ENCODE data around the gene TMIGD3. TPM values are rescaled to one million over a fixed set of nuclear protein-coding genes. Genes with fewer than 3 reads are reported as not detected.

The TMIGD3 gene
- total RNA-seq, 2 experiments from 2014 or later = 0.24 TPM; not detected in 1

DNA sequence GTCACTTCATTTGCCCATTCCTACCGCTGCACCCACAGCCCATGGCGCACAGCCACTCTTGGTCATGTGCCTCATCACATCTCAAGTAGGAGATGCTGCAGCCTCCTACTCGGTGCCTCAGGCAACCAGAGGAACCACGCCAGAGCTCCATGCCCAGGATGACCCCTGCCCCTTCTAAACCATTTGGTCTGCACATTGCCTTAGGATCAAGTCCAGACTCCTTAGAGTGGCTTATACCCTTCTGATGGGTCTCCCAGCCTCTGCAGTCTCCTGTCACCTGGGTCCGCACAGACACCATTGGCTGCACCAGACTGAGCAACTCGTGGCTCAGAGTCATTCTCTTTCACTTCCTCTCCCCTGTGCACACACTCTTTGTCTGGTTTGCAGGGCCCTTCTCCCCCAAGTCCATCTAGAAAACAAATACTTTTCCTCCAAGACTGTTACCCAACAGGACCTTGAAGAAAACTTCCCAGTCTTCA is 2.2 kb upstream of the TMIGD3 start:
- no peaks in the 10 kb centered on the region for H3K9me3 Mint-ChIP-seq
- no peaks in the 10 kb centered on the region for H3K36me3 Mint-ChIP-seq
- peak; percentile 40 for DNase-seq
- peak overlapping the region; percentile 76 for H3K27ac Mint-ChIP-seq
- peaks cover 75% of the 10 kb centered on the region for H3K4me1 Mint-ChIP-seq (ENCODE audit: low read depth)
- ChIA-PET CTCF (interaction anchor here (0.9 to 5.7 kb wide), 4 partner anchors 12 to 249 kb away, joined by 3 to 59 read pairs (median 28); no protein-coding TSS in a partner anchor), POLR2A (interaction anchor here (2.8 to 3.6 kb wide), 3 partner anchors 8 to 115 kb away, joined by 21 to 29 read pairs (median 25); partner anchors contain the start of gene RAP1A)
- intact Hi-C loops (cut with micrococcal nuclease) = loop anchor here (2.0 kb wide), 2 partner anchors 57 to 289 kb away; partner anchors contain the start of genes ATP5PB and WDR77
- H3K4me3 Mint-ChIP-seq = peak overlapping the region; percentile 6
- no peaks in the 10 kb centered on the region for H3K27me3 Mint-ChIP-seq

DNA sequence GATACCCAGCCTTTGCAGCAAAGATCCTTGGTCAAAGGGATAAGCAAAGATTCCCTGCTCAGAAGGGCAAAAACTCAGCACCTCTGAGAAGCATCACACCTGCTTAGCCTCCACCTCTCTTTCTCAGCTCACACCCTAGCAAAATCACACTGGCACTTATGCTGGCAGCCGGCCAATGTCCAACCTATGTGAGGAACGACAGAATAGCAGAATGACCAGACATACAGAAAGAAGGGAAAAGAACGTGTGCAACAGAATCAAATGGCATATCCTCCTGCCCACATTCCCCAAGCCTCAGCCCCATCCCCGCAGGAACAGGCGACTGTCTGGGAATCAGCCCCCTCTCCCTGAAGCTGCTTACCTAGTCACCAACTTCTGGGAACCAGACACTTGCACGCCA is 664 bp upstream of the TMIGD3 start:
- H3K27me3 Mint-ChIP-seq = no peaks in the 10 kb centered on the region
- no peaks in the 10 kb centered on the region for H3K9me3 Mint-ChIP-seq
- H3K4me1 Mint-ChIP-seq (ENCODE audit: low read depth) = peaks cover 68% of the 10 kb centered on the region
- ChIA-PET CTCF (interaction anchor here (1.0 to 1.8 kb wide), 3 partner anchors 22 to 211 kb away, joined by 3 to 9 read pairs (median 8); no protein-coding TSS in a partner anchor), POLR2A (no interaction called here)
- no peak for DNase-seq
- no peaks in the 10 kb centered on the region for H3K36me3 Mint-ChIP-seq
- no peak overlapping the region for H3K4me3 Mint-ChIP-seq
- intact Hi-C loops (cut with micrococcal nuclease) = no loop called here
- no peak overlapping the region for H3K27ac Mint-ChIP-seq

DNA sequence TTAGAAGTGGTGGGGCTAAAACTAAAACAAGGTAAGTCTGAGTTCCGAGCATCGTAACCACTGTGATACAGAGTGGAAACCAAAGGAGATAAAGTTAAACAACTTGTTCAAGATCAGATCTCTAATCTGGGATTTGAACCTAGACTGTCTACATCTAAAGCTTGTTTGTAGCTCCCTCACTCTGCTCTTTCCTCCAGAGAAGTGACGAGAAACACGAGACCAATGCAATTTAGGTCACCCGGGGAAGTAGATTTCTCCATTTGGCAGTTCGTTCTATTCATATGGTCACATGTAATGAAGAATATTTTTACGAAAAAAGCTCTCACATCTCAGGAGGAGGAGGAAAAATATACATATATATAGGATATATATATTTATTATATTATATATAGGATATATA is 1.8 kb downstream of the TMIGD3 start:
- peaks cover 1% of the 10 kb centered on the region for H3K36me3 Mint-ChIP-seq
- H3K9me3 Mint-ChIP-seq = peaks cover 9% of the 10 kb centered on the region
- peaks cover 66% of the 10 kb centered on the region for H3K4me1 Mint-ChIP-seq (ENCODE audit: low read depth)
- H3K4me3 Mint-ChIP-seq = no peak overlapping the region
- DNase-seq = no peak
- H3K27me3 Mint-ChIP-seq = no peaks in the 10 kb centered on the region
- POLR2A ChIA-PET = interaction anchor here (1.9 kb wide), 1 partner anchor 26 kb away, joined by 6 read pairs; no protein-coding TSS in a partner anchor
- intact Hi-C loops (cut with micrococcal nuclease) = no loop called here
- CTCF ChIA-PET = no interaction called here
- H3K27ac Mint-ChIP-seq = no peak overlapping the region

DNA sequence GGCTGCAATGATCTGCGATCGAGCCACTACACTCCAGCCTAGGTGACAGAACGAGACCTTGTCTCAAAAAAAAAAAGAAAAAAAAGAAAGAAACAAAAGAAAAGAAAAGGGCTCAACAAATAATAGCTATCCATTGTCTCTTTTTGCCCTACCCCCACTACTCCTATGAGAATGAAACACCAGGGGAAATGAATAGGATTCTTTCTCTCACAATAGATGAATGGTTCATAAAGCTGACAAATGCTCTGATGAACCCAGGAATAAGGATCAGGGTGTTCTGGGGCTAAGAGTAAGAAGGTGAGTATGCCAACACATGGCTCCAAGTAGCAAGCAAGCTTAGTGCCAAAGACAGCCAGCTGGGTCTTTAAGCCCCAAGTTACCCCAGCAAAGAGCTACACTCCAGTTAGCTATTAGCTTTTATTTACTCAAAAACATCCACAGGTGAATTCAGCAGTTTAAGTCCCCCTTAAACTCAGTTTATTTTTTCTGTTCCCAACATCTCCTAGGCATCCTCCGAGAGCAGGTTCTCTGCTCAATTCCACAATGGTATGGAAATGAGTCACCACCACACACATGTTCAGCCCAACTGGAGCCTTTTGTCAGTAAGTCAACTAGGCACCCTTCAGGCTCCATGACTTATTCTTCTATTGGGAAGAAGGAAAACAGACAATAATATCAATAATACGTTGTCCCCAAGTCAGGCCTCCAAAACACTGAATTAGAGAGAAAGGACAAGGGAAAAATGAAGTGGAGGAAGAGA is 4.2 kb downstream of the TMIGD3 start:
- CTCF ChIA-PET = interaction anchor here (1.2 to 5.0 kb wide), 2 partner anchors 8 to 18 kb away, joined by 3 to 32 read pairs; no protein-coding TSS in a partner anchor
- POLR2A ChIA-PET = interaction anchor here (4.4 kb wide), 1 partner anchor 8 kb away, joined by 29 read pairs; no protein-coding TSS in a partner anchor
- Mint-ChIP-seq H3K27ac (no peak overlapping the region), H3K9me3 (peaks cover 19% of the 10 kb centered on the region), H3K4me1 (ENCODE audit: low read depth) (peaks cover 50% of the 10 kb centered on the region), H3K36me3 (peaks cover 3% of the 10 kb centered on the region), H3K4me3 (no peak overlapping the region), H3K27me3 (no peaks in the 10 kb centered on the region)
- intact Hi-C loops (cut with micrococcal nuclease) = no loop called here
- no peak for DNase-seq

DNA sequence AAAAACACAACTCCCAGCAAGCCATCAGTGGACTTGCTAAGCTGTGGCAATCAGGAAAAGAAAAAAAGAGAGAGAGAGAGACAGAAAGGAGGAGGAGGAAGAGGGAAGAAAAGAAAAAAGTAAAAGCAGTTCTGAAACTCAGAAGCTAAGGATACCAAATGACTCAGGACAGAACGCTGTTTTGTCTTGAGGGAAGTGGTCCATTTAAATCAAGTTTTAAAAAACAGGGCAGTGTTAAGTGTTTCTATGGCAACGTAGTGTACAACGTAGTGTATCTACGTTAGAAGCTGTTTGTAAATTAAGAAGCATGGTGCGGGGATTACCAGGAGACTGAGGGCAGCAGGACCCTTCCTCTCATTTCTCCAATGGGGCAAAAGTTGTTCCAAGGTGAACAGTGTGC is 5.8 kb downstream of the TMIGD3 start:
- peaks cover 19% of the 10 kb centered on the region for H3K9me3 Mint-ChIP-seq
- CTCF ChIA-PET = interaction anchor here (0.6 to 5.0 kb wide), 5 partner anchors 10 to 467 kb away, joined by 3 to 32 read pairs (median 4); no protein-coding TSS in a partner anchor
- no peak for DNase-seq
- peaks cover 34% of the 10 kb centered on the region for H3K4me1 Mint-ChIP-seq (ENCODE audit: low read depth)
- POLR2A ChIA-PET = interaction anchor here (4.4 kb wide), 1 partner anchor 10 kb away, joined by 29 read pairs; no protein-coding TSS in a partner anchor
- intact Hi-C loops (cut with micrococcal nuclease) = no loop called here
- no peak overlapping the region for H3K27ac Mint-ChIP-seq
- H3K4me3 Mint-ChIP-seq = no peak overlapping the region
- peaks cover 3% of the 10 kb centered on the region for H3K36me3 Mint-ChIP-seq
- H3K27me3 Mint-ChIP-seq = no peaks in the 10 kb centered on the region

DNA sequence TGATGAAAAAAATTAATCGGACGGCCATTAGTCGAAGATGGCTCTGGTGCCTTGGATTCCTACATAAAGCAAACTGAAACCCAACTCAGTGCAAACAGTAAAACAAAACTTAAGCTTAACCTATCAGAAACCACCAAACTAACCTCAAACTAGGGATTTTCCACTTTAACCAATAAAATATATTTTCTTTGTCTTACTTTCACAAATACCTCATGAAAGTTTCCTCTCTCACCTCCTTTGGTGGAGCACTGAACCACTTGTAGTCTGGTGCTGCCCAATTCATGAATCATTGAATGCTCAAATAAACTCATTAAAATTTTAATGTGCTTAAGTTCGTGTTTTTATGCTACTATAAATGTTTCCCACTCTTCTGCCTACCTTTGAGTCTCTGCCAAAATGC is 7.0 kb downstream of the TMIGD3 start:
- intact Hi-C loops (cut with micrococcal nuclease) = loop anchor here (1.0 kb wide), 1 partner anchor 20 kb away; no protein-coding TSS in a partner anchor
- Mint-ChIP-seq H3K27ac (peak overlapping the region; percentile 30), H3K36me3 (peaks cover 3% of the 10 kb centered on the region), H3K9me3 (peaks cover 19% of the 10 kb centered on the region), H3K27me3 (no peaks in the 10 kb centered on the region), H3K4me1 (ENCODE audit: low read depth) (peaks cover 29% of the 10 kb centered on the region), H3K4me3 (no peak overlapping the region)
- ChIA-PET POLR2A (interaction anchor here (0.5 to 4.4 kb wide), 3 partner anchors 11 to 20 kb away, joined by 3 to 29 read pairs (median 3); no protein-coding TSS in a partner anchor), CTCF (interaction anchor here (1.0 to 5.0 kb wide), 3 partner anchors 11 to 142 kb away, joined by 4 to 32 read pairs (median 4); no protein-coding TSS in a partner anchor)
- DNase-seq = no peak

DNA sequence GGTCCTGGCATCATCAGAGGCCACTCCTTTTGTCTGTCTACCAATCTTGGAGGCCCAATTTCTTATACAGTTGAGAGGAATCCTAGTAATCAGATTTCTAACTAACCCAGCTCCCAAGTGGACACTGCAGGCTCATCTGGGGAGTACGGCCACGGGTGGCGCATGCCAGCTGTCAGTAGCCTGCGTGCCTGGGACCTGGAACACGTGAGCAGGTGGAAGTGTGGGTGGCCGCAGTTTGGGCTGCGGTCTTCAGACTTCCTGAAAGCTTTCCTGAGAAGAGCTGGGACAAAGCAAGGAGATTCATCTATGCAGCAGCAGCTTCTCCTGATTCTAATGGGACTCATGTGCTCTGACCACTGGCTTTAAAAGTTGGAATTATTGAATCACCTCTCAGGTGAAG is 12.4 kb downstream of the TMIGD3 start:
- Mint-ChIP-seq H3K4me3 (no peak overlapping the region), H3K27ac (no peak overlapping the region), H3K27me3 (peaks cover 3% of the 10 kb centered on the region), H3K36me3 (no peaks in the 10 kb centered on the region), H3K9me3 (peaks cover 6% of the 10 kb centered on the region), H3K4me1 (ENCODE audit: low read depth) (peaks cover 4% of the 10 kb centered on the region)
- ChIA-PET POLR2A (no interaction called here), CTCF (interaction anchor here (1.1 to 1.5 kb wide), 3 partner anchors 9 to 264 kb away, joined by 3 to 4 read pairs (median 3); no protein-coding TSS in a partner anchor)
- DNase-seq = no peak
- intact Hi-C loops (cut with micrococcal nuclease) = no loop called here

DNA sequence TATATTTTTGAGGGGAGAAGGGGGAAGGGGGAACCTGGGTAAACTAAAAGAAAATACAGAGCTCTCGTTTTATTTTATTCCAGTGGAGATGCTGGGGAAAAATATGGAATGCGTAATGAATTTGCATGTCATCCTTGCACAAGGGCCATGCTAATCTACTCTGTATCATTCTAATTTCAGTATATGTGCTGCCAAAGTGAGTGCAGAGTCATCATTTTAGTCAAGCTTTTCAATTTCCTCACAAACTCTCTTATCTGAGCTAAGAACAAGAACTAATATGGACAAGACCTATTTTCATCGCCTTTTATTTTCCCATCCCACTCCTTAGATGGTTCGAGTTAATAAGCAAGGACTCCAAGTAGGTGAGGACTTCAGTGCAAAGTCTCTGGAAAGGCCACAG is 13.2 kb downstream of the TMIGD3 start:
- Mint-ChIP-seq H3K9me3 (peaks cover under 1% of the 10 kb centered on the region), H3K4me3 (no peak overlapping the region), H3K36me3 (no peaks in the 10 kb centered on the region), H3K27me3 (peaks cover 3% of the 10 kb centered on the region), H3K27ac (no peak overlapping the region), H3K4me1 (ENCODE audit: low read depth) (no peaks in the 10 kb centered on the region)
- ChIA-PET CTCF (interaction anchor here (1.0 to 1.5 kb wide), 3 partner anchors 9 to 265 kb away, joined by 3 to 4 read pairs (median 3); no protein-coding TSS in a partner anchor), POLR2A (no interaction called here)
- intact Hi-C loops (cut with micrococcal nuclease) = no loop called here
- no peak for DNase-seq

DNA sequence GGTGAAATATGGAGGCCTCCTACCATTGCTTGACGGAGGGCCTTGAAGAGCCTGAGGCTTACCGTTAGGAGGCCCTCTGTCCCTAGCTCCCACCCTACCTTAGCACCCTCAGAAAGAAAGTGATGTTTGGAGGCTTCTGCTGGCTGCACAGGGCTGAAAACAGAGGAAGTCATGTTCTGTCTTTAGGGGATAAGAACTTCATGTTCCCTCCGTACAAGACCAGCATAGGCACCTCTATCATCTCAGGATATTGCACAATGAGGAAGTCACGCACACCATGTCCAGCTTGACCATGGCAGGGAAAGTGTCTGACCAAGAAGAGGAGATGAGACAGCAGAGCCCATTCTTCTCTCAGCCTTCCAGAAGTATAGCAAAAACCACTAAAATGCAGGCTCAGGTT is 13.8 kb downstream of the TMIGD3 start:
- Mint-ChIP-seq H3K9me3 (no peaks in the 10 kb centered on the region), H3K27me3 (peaks cover 3% of the 10 kb centered on the region), H3K4me3 (no peak overlapping the region), H3K36me3 (no peaks in the 10 kb centered on the region), H3K27ac (no peak overlapping the region), H3K4me1 (ENCODE audit: low read depth) (no peaks in the 10 kb centered on the region)
- ChIA-PET CTCF (interaction anchor here (0.9 to 1.5 kb wide), 3 partner anchors 8 to 225 kb away, joined by 3 to 5 read pairs (median 4); no protein-coding TSS in a partner anchor), POLR2A (no interaction called here)
- DNase-seq = no peak
- intact Hi-C loops (cut with micrococcal nuclease) = no loop called here

DNA sequence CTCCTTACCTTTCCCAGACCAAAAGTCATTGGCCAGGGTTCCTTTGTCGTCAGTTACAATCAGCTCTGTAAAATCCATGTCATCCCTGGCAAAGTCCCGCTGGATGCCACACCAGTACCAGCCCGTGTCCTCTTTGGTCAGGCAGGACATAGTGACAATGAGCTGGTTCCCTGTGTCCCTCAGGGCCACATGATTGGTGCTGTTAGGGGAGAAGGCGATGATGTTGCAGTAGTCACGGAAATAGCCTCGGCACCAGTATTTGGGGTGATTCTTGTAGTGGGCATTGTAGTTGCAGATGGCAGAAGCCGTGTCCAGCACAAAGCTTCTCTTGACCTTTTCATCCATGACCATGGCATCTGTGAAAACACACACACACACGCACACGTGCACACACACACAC is 14.8 kb downstream of the TMIGD3 start:
- ChIA-PET POLR2A (no interaction called here), CTCF (interaction anchor here (0.9 kb wide), 1 partner anchor 226 kb away, joined by 5 read pairs; no protein-coding TSS in a partner anchor)
- H3K27ac Mint-ChIP-seq = no peak overlapping the region
- no peaks in the 10 kb centered on the region for H3K9me3 Mint-ChIP-seq
- DNase-seq = no peak
- no peak overlapping the region for H3K4me3 Mint-ChIP-seq
- intact Hi-C loops (cut with micrococcal nuclease) = no loop called here
- peaks cover 3% of the 10 kb centered on the region for H3K27me3 Mint-ChIP-seq
- no peaks in the 10 kb centered on the region for H3K4me1 Mint-ChIP-seq (ENCODE audit: low read depth)
- H3K36me3 Mint-ChIP-seq = no peaks in the 10 kb centered on the region

DNA sequence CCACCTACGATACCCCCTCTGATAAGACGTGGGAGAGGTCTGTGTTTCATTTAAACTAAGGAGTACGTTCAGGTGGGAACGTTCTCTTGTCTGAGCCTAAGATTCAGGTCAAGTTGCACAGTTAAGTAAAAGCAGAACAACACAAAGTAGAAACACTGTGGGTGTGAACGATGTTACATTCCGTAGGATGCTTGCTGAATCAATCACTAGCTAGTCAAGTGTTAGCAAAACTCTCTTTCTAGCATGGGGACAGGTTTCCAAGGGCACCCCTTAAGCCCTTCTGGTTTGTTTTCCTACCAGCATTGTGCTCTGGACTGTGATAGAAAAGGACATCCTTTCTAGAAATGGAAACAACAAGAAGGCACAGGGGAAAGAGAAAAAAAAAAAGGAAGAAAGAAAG is 16.3 kb downstream of the TMIGD3 start:
- Mint-ChIP-seq H3K27ac (no peak overlapping the region), H3K9me3 (no peaks in the 10 kb centered on the region), H3K4me3 (no peak overlapping the region), H3K4me1 (ENCODE audit: low read depth) (no peaks in the 10 kb centered on the region), H3K27me3 (peaks cover 3% of the 10 kb centered on the region), H3K36me3 (no peaks in the 10 kb centered on the region)
- ChIA-PET CTCF (no interaction called here), POLR2A (no interaction called here)
- DNase-seq = no peak
- intact Hi-C loops (cut with micrococcal nuclease) = no loop called here

DNA sequence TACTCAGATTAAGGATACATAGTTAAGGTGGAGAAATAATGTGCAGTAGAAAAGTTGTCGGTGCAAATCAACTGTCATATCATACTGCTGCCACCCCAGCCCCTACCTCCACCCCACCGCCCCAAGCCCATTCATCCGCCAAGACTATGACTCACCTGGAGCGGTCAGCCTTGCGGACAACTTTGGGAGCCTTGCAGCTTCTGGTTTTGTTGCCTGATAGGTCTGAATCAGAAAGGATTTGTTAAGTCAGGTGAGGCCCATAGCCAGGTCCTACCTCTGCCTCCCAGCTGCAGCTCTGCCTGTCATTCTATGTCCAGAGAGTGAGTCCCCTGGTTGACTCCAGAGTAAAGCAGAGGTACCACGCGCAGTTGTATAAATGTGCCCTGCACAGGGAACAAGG is 17.0 kb downstream of the TMIGD3 start:
- no peak for DNase-seq
- ChIA-PET CTCF (no interaction called here), POLR2A (no interaction called here)
- Mint-ChIP-seq H3K27ac (no peak overlapping the region), H3K27me3 (peaks cover 3% of the 10 kb centered on the region), H3K36me3 (no peaks in the 10 kb centered on the region), H3K4me3 (no peak overlapping the region), H3K4me1 (ENCODE audit: low read depth) (peaks cover 4% of the 10 kb centered on the region), H3K9me3 (no peaks in the 10 kb centered on the region)
- intact Hi-C loops (cut with micrococcal nuclease) = no loop called here

All from activated CD4-positive, alpha-beta memory T cell treated with anti-CD3 and anti-CD28 coated beads for 36 hours (primary cell).